HG03378 (cell line): ENCODE data around the gene CYP24A1.

ENCODE experiments used
- ATAC-seq: cut with Tn5 transposase; IDR thresholded peaks from one replicate; pipeline ENCODE4 v1.9.1; 2021; ENCODE audit warnings: mild to moderate bottlenecking, moderate library complexity; ENCODE audit not compliant: unreplicated experiment

The CYP24A1 gene

DNA sequence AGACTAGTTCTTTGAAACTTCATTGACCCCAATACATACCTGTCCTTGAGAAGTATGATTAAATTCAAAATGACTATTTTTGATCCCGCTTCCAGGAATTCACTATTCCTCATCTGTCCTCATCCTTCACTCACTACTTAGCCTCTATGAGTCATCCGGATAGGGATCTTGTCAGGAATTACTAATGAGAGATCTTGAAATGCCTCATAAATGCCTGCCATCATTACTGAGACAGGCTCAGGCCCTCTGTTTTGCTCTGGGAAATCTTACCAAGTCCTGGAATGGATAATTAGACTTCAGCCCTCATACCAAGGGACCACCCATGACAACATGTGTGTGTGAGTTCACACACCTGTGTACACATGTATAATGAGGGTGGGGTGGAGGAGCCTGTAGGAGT, 2.8 kb upstream of the CYP24A1 start:
- ATAC-seq, result no peak

DNA sequence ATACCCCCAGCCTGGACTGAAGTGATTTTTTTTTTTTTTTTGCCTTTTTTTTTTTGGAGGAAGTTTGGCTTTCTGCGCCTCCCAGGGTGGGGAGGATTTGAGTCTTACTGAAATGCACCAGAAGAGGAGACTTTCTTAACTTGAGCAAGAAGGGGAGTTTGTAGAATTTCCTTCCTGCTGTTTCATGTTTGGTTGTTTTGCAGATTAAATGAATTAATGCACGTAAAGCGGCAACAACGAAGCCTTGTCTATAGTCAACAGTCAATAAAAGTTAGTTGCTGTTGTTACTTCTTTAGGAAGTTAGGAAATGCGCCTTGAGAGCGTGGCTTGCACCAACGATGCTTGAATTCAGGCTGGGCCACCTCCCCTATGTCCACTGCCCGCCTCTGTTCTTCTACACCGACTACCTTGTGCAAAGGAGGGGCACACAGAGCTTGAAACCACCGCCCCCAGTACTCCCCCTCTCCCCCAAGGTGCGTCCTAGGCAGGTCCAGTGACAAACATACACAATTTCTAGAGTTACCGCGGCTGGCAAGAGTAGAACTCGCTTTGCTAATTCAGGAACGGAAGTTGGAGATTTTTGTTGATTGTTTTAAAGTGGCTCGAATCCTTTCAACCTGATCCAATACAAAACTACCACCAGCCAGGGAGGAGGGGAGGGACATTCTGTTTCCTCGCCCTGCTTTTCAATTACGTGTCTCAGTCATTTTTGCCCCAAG, 830 bp upstream of the CYP24A1 start:
- no peak for ATAC-seq

DNA sequence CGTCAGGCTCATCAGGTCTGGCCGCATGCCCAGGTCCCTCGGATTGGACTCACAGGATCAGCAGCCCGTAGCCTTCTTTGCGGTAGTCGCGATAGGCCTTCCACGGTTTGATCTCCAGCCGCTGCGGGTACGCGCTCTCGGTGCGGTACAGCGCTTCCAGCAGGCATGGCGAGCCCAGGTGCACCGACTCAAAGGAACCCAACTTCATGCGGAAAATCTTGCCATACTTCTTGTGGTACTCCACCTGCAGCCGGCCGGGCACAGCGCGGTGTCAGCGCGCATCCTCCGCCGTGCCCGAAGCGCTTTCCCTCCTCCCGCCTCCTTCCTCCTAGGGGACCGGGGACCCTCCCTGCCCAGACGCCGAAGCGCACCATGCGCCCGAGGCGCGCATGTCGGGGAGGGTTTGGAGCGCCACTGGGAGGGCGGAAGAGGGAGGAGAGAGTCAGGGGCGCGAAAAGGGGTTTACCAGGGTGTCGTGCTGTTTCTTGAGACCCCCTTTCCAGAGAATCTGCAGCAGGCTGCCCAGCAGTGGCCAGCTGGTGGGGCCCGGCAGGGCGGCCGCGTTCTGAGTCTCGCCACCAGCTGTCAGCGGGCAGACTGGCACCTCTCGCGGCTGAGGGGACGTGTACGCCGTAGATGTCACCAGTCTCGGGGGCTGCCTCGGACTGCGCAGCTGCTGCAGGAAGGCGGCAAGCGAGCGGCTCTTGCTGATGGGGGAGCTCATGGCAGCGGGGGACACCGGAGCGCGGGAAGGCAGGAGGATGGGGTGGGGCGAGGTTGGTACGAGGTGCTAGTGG, 732 bp downstream of the CYP24A1 start:
- no peak for ATAC-seq

DNA sequence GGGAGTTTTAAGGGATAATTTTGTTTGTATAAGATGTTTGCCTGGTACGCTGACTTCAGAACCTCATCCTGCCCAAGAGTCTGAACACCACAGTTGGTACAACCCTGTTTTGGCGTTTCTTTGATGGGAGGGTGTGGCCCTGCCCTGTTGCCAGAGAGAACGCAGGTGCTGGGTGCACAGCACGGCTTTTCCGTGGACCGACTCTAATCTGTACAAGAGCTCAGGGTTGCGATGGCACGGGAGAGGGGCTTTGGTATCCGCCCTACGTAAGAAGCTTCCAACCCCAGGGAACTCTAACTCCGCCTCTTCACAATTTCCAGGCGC, 1.3 kb downstream of the CYP24A1 start:
- ATAC-seq, result no peak

DNA sequence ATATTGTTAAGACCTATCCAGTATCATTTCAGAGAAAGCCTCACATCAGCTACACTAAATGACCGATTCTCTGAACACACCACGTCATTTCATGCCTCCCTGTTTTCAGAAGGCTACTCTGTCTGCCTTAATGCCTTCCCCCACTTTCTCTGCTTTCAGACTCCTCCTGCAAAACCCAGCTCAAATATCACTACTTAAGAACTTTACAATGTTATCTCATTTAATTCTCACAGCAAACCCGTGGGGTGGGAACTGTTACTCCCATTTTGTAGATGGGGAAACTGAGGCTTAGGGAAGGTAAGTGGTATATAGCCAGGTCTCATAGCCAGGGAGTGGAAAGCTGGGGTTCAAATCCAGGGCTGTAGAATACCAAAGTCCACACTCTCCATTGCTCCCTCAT, 2.8 kb downstream of the CYP24A1 start:
- no peak for ATAC-seq

DNA sequence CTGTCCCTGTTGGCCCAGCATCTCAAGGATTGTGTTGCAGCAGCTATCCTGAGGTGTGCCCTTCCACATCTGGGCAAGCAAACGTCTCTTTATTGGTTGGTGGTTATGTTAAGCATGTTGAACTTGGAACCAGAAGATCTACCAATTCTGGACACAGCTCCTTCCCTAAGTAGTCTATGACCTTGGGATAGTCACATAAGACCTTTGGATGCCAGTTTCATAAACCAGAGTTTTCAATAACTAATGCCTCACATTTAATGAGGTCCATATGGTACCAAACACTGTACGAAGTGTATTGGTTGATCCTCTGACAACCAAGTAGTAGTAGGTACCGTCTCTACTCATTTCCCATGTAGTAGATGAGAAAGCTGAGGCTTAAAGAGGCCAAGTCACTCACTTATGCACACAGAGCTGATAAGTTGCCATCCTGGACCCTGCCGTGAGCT, 3.7 kb downstream of the CYP24A1 start:
- no peak for ATAC-seq

DNA sequence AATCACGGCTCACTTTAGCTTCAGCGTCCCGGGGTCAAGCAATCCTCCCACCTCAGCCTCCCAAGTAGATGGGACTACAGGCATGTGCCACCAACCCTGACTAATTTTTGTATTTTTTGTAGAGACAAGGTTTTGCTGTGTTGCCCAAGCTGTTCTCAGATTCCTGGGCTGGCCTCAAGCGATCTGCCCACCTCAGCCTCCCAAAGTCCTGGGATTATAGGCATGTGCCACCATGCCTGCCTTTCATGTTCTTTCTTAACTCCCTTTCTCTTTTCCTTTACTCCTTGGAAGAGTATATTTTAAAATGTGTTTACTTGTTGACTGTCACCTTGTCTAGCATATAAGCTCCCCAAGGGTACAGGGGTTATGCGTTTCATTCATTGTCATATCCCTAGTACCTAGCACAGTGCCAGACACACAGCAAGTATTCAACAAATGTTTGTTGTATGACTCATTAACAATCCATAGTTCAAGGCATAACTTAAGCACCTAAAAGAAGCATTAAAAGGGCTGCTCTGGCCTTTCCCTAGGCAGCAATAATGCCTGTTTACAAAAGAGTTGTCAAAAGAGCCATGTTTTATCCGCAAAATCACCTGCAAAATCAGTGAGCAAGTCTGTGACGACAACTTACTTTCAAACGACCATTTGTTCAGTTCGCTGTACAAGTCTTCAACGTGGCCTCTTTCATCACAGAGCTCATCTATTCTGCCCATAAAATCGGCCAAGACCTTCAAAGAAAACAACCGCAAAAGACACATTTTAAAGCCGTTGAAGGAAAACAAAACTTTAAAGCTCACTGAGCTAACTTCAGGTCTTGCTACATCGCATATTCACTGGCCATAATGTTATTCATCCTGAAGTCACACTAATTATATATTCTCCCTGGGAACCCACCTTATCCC, 4.6 kb downstream of the CYP24A1 start:
- no peak for ATAC-seq

DNA sequence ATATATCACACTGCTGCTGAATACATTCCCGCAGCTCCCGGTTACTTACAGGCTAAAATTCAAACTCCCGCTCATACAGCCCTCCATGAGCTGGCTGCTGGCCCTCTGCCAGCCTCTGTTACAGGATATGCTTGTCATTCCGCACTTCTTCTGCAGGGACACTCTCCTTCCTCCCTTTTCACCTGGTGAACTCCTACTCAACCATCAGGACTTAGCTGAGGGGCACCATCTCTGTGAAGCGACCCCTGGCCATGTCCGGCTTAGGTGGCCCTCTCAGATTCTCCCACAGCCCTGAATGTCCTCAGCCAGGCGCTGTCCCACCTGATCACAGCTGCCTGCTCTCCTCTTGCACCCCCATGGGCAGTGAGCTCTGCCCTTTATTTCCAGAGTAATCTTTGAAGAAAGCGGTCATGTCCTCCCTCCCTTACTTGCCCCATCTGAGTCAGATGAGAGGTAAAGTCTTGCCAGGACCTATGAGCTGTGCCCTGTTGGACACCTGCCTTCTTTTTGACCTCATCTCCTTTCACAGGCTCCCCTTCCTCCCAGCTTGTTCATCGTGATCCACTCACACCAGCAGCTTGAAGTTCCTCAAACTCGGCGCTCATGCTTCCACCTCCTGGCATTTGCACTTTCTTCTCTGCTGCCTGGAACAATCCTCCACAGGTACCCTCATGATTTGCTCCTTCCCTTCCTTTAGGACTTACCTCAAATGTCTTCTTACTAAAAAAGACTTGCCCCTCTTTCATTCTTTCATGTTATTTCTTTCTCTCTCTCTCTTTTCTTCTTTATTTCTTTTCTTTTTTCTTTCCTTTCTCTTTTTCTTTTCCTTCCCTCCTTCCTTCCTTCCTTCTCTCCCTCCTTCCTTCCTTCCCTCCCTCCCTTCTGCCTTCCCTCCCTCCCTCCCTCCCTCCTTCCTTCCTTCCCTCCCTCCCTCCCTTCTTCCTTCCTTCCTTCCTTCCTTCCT, 5.6 kb downstream of the CYP24A1 start:
- ATAC-seq, result no peak

DNA sequence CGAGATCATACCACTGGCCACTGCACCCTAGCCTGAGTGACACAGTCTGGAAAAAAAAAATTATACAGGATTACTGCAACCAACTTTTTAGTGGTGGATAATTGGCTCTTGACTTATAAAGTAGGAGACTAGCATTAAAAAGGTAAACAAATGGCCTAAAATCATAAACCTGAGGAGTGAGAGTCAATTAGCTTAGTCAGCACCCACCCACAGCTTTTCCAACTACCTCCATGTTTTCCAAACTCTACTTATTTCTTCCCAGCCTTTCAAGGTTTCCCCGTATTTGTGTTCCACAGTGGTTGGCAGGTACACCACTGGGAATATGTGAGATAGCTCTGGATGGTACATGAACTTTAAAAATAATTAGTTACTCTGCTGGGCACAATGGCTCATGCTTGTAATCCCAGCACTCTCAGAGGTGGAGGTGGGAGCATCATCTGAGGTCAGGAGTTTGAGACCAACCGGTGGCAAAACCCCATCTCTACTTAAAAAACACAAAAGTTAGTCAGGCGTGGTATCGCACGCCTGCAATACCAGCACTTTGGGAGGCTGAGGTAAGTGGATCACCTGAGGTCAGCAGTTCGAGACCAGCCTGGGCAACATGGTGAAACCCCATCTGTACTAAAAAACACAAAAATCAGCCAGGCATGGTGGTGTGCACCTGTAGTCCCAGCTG, 6.7 kb downstream of the CYP24A1 start:
- no peak for ATAC-seq

DNA sequence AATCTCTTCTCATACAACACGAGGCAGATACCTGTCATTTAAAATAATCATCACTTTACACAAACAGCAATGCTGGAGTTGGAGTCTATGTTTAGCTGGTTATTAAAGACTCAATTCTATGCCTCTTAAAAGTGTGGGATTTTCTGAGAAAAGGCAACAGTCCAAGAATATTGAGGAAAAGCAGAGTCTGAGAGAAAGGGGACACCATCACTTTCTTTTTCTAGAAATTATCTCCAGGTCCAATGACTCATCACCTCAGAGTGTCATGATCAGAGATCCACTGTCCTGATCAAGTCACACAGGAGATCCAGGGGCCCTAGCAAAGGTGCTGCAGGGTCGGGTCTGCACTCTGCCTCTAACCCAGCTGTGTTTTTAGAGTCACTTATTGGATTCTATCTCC, 8.0 kb downstream of the CYP24A1 start:
- no peak for ATAC-seq

DNA sequence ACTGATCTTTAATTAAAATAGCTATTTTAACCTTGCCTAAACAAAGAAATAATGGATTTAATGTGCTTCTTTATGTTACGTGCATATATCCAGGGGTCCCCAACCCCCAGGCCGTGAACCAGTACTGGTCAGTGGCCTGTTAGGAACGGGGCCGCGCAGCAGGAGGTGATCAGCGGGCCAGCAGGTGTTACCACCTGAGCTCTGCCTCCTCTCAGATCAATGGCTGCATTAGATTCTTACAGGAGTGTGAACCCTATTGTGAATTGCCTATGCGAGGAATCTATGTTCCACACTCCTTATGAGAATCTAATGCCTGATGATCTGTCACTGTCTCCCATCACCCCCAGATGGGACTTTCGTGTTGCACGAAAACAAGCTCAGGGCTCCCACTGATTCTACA, 8.8 kb downstream of the CYP24A1 start:
- no peak for ATAC-seq

DNA sequence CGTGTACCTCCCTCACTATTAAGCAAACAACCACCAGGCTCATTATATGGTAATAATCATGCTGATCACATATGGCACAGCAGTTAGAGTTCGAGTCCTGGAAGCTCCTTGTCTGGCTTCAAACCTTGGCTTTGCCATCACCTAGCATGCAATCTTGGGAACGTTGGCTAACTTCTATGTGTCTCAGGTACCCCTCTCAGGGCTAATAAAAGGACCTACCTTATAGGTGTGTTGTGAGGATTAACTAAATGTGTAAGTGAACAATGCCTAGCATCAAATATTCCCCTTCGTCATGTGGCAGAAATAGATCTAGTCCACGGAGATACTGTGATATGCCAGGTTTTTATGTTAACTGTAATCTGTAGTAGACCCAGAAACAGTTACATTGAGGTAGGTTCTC, 10.4 kb downstream of the CYP24A1 start:
- no peak for ATAC-seq

DNA sequence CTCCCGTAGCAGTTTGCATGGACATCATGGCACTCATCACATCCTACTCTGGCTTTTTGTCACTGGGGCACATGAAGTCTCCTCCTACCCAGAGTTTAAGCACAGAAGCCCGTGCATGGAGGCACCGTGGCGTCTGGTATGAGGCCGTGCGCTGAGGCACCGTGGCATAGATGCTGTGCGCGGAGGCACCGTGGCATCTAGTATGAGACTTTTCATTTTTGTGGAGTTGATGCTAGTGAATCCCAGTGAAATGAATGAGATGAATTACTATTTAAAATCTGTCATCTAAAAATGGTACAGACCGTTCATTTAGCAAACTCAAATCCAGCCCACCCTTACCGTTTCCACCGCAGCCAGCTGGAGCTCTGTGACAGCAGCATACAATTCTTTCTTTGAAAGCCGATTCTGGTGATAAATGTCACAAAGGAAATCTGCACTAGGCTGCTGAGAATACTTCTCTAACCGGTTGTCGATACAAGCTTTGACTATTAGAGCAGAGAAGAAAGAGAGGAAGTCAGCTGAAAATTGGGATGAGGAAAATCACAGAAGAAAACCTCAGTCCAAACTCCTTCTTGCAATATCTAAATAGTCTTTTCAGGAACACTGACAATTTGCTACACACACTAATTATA, 11.3 kb downstream of the CYP24A1 start:
- no peak for ATAC-seq

DNA sequence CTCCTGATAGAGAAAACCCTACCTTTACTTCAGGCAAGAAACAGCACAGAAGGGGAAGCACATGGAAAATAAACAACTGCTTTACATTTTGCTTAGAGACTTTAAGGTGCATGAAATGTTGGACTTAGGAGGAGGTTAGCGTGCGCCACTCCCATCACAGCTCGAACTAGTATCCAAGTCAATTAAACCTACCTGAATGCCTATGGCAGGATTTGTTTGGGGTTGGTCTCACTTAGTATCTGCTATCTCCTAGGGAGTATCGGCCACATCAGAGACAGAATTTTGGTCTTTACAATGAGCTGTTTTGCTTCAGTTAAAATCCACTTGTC, 12.0 kb downstream of the CYP24A1 start:
- ATAC-seq, result no peak

DNA sequence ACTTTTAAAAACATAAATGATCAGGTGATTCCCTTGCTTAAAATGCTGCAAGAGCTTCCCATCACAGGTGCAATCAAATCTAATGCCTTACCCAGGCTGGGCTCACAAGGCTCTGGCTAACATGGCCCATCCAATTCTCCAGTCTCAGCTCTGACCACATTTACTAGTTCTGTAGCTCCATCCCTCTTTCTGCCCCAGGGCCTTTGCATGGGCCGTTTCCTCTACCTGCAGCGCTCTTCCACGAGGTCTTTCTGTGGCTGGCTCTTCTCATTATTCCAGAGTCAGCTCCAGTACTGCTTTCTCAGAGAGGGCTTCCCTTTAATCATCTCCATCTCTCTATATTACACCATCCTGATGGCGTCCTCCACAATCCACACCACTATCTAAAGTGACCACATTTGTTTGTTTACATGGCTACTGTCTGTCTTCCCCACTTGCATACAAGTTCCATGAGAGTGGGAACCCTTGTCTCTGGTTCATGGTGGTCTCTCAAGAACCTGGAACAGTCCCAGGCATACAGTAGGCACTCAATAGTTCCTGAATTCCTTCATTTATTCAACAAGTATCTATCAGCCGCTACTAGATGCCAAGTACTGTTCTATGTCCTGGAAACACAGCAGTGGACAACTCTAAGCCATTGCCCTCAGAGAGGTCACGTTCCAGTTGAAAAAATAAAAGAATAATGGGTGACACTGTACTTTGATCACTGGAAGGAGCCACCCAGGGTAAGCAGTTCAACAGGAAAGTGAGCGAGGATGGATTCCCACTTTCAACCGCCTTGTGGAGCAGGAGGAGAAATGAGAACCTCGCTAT, 12.6 kb downstream of the CYP24A1 start:
- ATAC-seq, result no peak

DNA sequence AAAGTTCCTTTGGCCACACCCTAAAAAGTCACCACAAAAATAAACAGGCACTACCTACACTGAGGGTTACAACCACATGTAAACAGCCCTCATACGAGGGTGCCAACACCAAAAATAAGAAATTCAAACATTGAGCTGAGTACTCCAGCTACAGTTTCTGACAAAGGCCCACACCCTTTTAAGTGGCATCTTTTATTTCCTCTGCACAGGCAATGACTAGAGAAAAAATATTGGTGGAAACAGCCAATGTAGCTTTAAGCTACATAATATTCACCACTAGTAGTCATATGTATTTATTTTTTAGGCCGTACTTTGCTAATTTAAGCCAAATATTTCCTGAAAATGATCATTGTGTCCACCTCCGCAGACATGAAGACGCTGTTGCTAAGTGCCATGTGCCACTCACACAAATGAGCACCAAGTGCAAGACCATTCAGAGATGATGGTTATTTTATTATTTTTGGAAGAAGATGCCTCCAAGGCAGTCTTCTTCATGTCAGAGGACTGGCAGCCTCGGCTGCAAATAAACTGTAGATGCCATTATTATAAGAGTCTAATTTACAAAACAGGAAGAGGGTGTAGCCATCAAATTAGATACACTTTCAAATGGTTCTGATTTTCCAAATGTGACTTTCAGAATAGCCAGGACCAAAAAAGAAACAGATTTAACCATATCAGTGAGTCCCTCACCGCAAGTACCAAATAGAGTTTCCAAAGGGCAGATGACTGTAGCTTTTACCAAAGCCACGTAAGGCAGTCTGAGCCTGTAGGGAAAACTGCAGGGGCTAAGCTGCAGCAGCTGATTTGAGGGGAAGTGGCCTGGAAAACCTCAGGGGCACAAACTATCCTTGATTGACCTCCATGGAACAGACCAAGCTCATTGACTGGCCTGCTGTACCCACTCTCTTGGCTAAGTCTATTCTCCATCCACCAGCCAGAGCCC, 13.4 kb downstream of the CYP24A1 start:
- no peak for ATAC-seq

DNA sequence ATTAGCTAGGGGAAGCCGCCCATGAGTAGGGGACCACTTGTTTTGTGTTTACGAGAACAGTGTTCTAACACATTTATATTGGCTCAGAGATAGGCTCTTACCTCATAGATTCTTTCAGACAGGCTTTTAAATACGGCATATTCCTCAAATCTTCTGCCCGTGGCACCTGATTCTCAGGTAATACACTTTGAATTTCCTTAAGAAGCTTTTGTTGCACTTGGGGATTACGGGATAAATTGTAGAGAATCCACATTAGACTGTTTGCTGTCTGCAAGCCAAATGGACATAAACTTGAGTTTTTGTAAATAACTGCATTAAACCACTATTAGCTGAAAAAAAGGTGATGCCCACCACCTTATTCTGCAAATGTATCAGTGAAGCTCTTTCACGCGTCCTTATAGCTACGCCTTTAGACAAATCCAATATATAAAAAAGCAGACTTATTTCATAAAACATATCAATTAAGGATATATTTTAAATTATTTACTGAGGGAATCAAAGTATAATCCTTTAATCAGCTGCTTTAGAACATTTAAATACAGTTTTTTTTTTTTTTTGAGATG, 14.8 kb downstream of the CYP24A1 start:
- ATAC-seq, result no peak
